ENCODE data around the gene EXOC3L1.

- TF ChIP-seq CTCF (IDR thresholded peaks at IDR 0.05; ENCODE audit: insufficient read depth, low read depth, low read length) (no peak), EZH2 (IDR thresholded peaks at IDR 0.05; ENCODE audit: insufficient read depth, low read length) (no peak)
Observed at GRCh38 chr16:67186550-67186950, 3.4 kb downstream of the EXOC3L1 start.

All from astrocyte (in vitro differentiated cells and primary cell).